ENCODE results near the gene GDPD5. TPM values are rescaled to one million over a fixed set of nuclear protein-coding genes. Genes with fewer than 3 reads are reported as not detected.

Gene GDPD5
- total and polyA plus RNA-seq, 10 of the 15 experiments (the other 5 are each of a cell fraction or from before 2014, with no cell fraction given): 0.10 to 30.0 (median 6.7) TPM

- CTCF ChIA-PET: interaction anchor here (1.0 to 15.9 kb wide), 13 partner anchors 13 to 254 kb away, joined by 3 to 288 read pairs (median 6); no protein-coding TSS in a partner anchor
- Histone ChIP-seq H3K4me2 (ENCODE audit: control insufficient read depth, insufficient read depth) (no peak overlapping the region), H3K36me3 (ENCODE audit: control insufficient read depth in 2 of 2, insufficient read depth in 2 of 2, low read length in 1 of 2) (no peaks in the 10 kb centered on the region), H3K4me1 (ENCODE audit: control insufficient read depth, insufficient read depth, low read length) (peaks cover 29% of the 10 kb centered on the region), H3K27me3 (replicated peaks in 1 of 2; ENCODE audit: control insufficient read depth in 2 of 2, insufficient read depth in 2 of 2, low read length in 1 of 2) (no peaks in the 10 kb centered on the region), H2AFZ (ENCODE audit: control insufficient read depth, low read depth, low read length) (no peak overlapping the region), H3K79me2 (ENCODE audit: control insufficient read depth, insufficient read depth, low read length) (no peaks in the 10 kb centered on the region), H3K4me3 (no peak overlapping the region), H3K27ac (ENCODE audit: control insufficient read depth, insufficient read depth) (no peak overlapping the region), H3K9me3 (replicated peaks; ENCODE audit: control insufficient read depth, insufficient read depth, low read length) (no peaks in the 10 kb centered on the region), H4K20me1 (ENCODE audit: control insufficient read depth, insufficient read depth) (no peaks in the 10 kb centered on the region), H3K9ac (ENCODE audit: control insufficient read depth, insufficient read depth, low read length) (no peak overlapping the region)
- SMC1A ChIA-PET (ENCODE audit: uncharacterized antibody, unreplicated experiment): interaction anchor here (1.1 to 7.9 kb wide), 7 partner anchors 16 to 144 kb away, joined by 3 to 114 read pairs (median 5); no protein-coding TSS in a partner anchor
- POLR2A ChIA-PET: interaction anchor here (1.4 kb wide), 1 partner anchor 9 kb away, joined by 3 read pairs; no protein-coding TSS in a partner anchor
- WGBS (ENCODE audit: insufficient coverage, insufficient replicate concordance, low lambda C conversion rate, missing lambda C conversion rate): 100% methylated on average over 1 of the region's 1 CpG
- ATAC-seq: no peak
- intact Hi-C loops (cut with micrococcal nuclease; ENCODE audit: unreplicated experiment): loop anchor here (5.0 kb wide), 1 partner anchor 252 kb away; no protein-coding TSS in a partner anchor
- in situ Hi-C loops (cut with MboI): loop anchor here (5.0 kb wide), 1 partner anchor 87 kb away; no protein-coding TSS in a partner anchor
- RAD21 ChIA-PET (ENCODE audit: unreplicated experiment): interaction anchor here (1.2 to 5.3 kb wide), 4 partner anchors 8 to 145 kb away, joined by 3 to 34 read pairs (median 18); partner anchors contain the start of gene GDPD5
- BruUV-seq (replicated peaks): no TSS peak
- no peak for DNase-seq (ENCODE audit: low read depth, low spot score)
- FAIRE-seq: no peak
- TF ChIP-seq RELA (IDR thresholded peaks at IDR 0.05; ENCODE audit: borderline replicate concordance, partially characterized antibody) (no peak), SMARCA5 (IDR thresholded peaks at IDR 0.05) (no peak), CEBPB (IDR thresholded peaks at IDR 0.05; ENCODE audit: borderline replicate concordance in 1 of 2, low read depth in 2 of 2, low read length in 2 of 2) (no peak), ASH2L (IDR thresholded peaks at IDR 0.05; ENCODE audit: borderline replicate concordance, low read depth) (no peak), ZBTB4 (CRISPR knock-in tag; IDR thresholded peaks at IDR 0.05) (no peak), RUNX3 (IDR thresholded peaks at IDR 0.05; ENCODE audit: low read length) (no peak), MTA3 (IDR thresholded peaks at IDR 0.05; ENCODE audit: borderline replicate concordance, low read length) (no peak), MTA2 (IDR thresholded peaks at IDR 0.05; ENCODE audit: low read depth) (no peak), USF1 (IDR thresholded peaks at IDR 0.05; ENCODE audit: borderline replicate concordance, extremely low read length, insufficient read depth, low read depth, low read length) (no peak), POLR2AphosphoS2 (IDR thresholded peaks at IDR 0.05; ENCODE audit: low read depth, low read length) (no peak), NFXL1 (IDR thresholded peaks at IDR 0.05; ENCODE audit: borderline replicate concordance) (no peak)
Observed at GRCh38 chr11:75533896-75534258, 8.1 kb upstream of the GDPD5 start.
